K562 (cell line): ENCODE data around the gene HES3. TPM values are rescaled to one million over a fixed set of nuclear protein-coding genes. Genes with fewer than 3 reads are reported as not detected.

Source experiments
- ATAC-seq: fragments of 200-7000 bp; cut with Tn5 transposase; 3 replicates; pipeline ENCODE4 v1.9.1; 2020; ENCODE audit warnings: moderate library complexity
- BruUV-seq: library from RNA; stranded (reverse); fragments of 400-500 nt; replicated peaks from 2 replicates; lab custom pipeline; 2021; lab: Mats Ljungman, UMichigan
- CTCF ChIA-PET: fragments of 300-600 bp; formaldehyde crosslinking; extraction: SDS; loops from one replicate; lab custom pipeline; 2021; ENCODE audit warnings: low intra/inter-chr PET ratio; lab: Yijun Ruan, JAX
- POLR2A ChIA-PET: fragments of 300-600, 350-650 bp; sonication (Branson Sonifier 250); formaldehyde crosslinking; extraction: SDS; loops from one replicate; lab custom pipeline; 2021; ENCODE audit warnings: antibody characterized with exemption, inconsistent platforms; lab: Yijun Ruan, JAX
- DNase-seq, 4 experiments: peaks; one replicate each; pipeline versions ENCODE4 v3.0.0 to v3.0.0-alpha.2; 2011 to 2018; ENCODE audit warnings: low spot score in 3 of 4, mixed read lengths in 3 of 4; ENCODE audit errors: extremely low read depth in 1 of 4
- FAIRE-seq: peaks from 2 replicates; lab custom pipeline; 2011; peaks lifted over from hg19 to GRCh38; lab: Jason Lieb, UNC
- H2AFZ ChIP-seq: 2 replicates; pipeline ENCODE4 v1.6.0; 2011; ENCODE audit warnings: low read depth, low read length, control low read depth, inconsistent platforms
- H3K27ac ChIP-seq: fragments of 200-600 bp; 3 replicates; pipeline ENCODE4 v1.8.0; 2011; ENCODE audit warnings: low read depth, mild to moderate bottlenecking, control low read depth, inconsistent platforms, low read length, moderate library complexity, mixed read lengths; ENCODE audit errors: extremely low read depth
- H3K27me3 ChIP-seq, 2 experiments: fragments of 300-600 bp in 1 of 2; 2 replicates in 1 of 2; 3 replicates in 1 of 2; pipeline versions ENCODE4 v1.6.0 to v1.8.0; 2011; ENCODE audit warnings: inconsistent platforms in 2 of 2, low read length in 2 of 2, mild to moderate bottlenecking in 1 of 2, mixed read lengths in 1 of 2, moderate library complexity in 1 of 2; ENCODE audit not compliant: control insufficient read depth in 2 of 2, insufficient read depth in 2 of 2
- H3K36me3 ChIP-seq: fragments of 300-600 bp; 3 replicates; pipeline ENCODE4 v1.8.0; 2011; ENCODE audit warnings: mild to moderate bottlenecking, low read length, inconsistent platforms; ENCODE audit not compliant: control insufficient read depth, insufficient read depth
- H3K4me1 ChIP-seq, 2 experiments: fragments of 200-600 bp in 1 of 2; replicated peaks in 1 of 2; 2 replicates in 1 of 2; 3 replicates in 1 of 2; pipeline versions ENCODE4 v1.5.1 to v1.8.0; 2011; ENCODE audit warnings: inconsistent platforms in 2 of 2, low read length in 2 of 2, mild to moderate bottlenecking in 1 of 2, mixed read lengths in 1 of 2, moderate library complexity in 1 of 2; ENCODE audit not compliant: control insufficient read depth in 2 of 2, insufficient read depth in 2 of 2
- H3K4me2 ChIP-seq: 2 replicates; pipeline ENCODE4 v1.6.1; 2011; ENCODE audit warnings: low read length, control low read depth, inconsistent platforms, mixed read lengths; ENCODE audit not compliant: insufficient read depth
- H3K4me3 ChIP-seq: fragments of 200-600 bp; sonication (generic), shearing (Covaris generic); 2 replicates; pipeline ENCODE4 v1.5.1; 2016; ENCODE audit warnings: control low read depth, inconsistent platforms
- H3K79me2 ChIP-seq: fragments of 200-600 bp; 3 replicates; pipeline ENCODE4 v1.8.0; 2011; ENCODE audit warnings: low read length, inconsistent platforms; ENCODE audit not compliant: control insufficient read depth, insufficient read depth
- H3K9ac ChIP-seq, 2 experiments: 2 replicates each; pipeline versions ENCODE4 v1.6.0 to v1.6.1; 2011; ENCODE audit warnings: low read depth in 2 of 2, low read length in 2 of 2, control low read depth in 1 of 2, inconsistent platforms in 1 of 2, mild to moderate bottlenecking in 1 of 2, mixed read lengths in 1 of 2; ENCODE audit not compliant: insufficient read depth in 1 of 2
- H3K9me1 ChIP-seq: one replicate; pipeline ENCODE4 v1.6.0; 2011; ENCODE audit warnings: inconsistent platforms, mild to moderate bottlenecking, low read length, moderate library complexity; ENCODE audit not compliant: control insufficient read depth, insufficient read depth
- H3K9me3 ChIP-seq: replicated peaks from 2 replicates; pipeline ENCODE4 v1.5.1; 2011; ENCODE audit warnings: low read depth, low read length, inconsistent platforms; ENCODE audit not compliant: control insufficient read depth, insufficient read depth
- H4K20me1 ChIP-seq: replicated peaks from 2 replicates; pipeline ENCODE4 v1.6.1; 2011; ENCODE audit warnings: low read length, inconsistent platforms, mixed read lengths; ENCODE audit not compliant: control insufficient read depth, insufficient read depth
- CBX2 ChIP-seq: fragments of 200-600 bp; sonication (generic); IDR thresholded peaks from one replicate; pipeline ENCODE4 v1.6.1; 2012; ENCODE audit warnings: mild to moderate bottlenecking, low read length, inconsistent platforms; ENCODE audit not compliant: insufficient read depth, poor library complexity, severe bottlenecking
- CTCF ChIP-seq, 3 experiments: IDR thresholded peaks in 2 of 3; conservative IDR thresholded peaks in 1 of 3; 2 replicates each; pipeline ENCODE4 v1.5.1; 2011 to 2012; ENCODE audit warnings: low read length in 3 of 3, mild to moderate bottlenecking in 3 of 3, control low read depth in 2 of 3, improper control_type of control experiment in 1 of 3, inconsistent platforms in 1 of 3, low read depth in 1 of 3, mixed read lengths in 1 of 3, moderate library complexity in 1 of 3; ENCODE audit not compliant: insufficient read depth in 2 of 3
- DEAF1 ChIP-seq: fragments of 450-650 bp; formaldehyde crosslinking; IDR thresholded peaks from 2 replicates; pipeline ENCODE4 v1.4.0; 2020; ENCODE audit warnings: mild to moderate bottlenecking, moderate library complexity
- EGR1 ChIP-seq: fragments of 450-650 bp; conservative IDR thresholded peaks from 2 replicates; pipeline ENCODE4 v1.6.1; 2017; ENCODE audit warnings: mild to moderate bottlenecking
- FOXA3 ChIP-seq, 2 experiments: fragments of 450-650 bp in 1 of 2; sonication (generic) in 1 of 2; formaldehyde crosslinking; IDR thresholded peaks in 1 of 2; conservative IDR thresholded peaks in 1 of 2; 2 replicates each; pipeline versions ENCODE4 v1.4.0 to v1.8.0; 2020 to 2022; ENCODE audit warnings: mild to moderate bottlenecking in 2 of 2, missing genetic modification reagents in 1 of 2
- NBN ChIP-seq: fragments of 450-650 bp; IDR thresholded peaks from 2 replicates; pipeline ENCODE4 v1.6.1; 2016; ENCODE audit warnings: low read depth, mild to moderate bottlenecking
- PBX2 ChIP-seq, 2 experiments: IDR thresholded peaks in 1 of 2; conservative IDR thresholded peaks in 1 of 2; 2 replicates each; pipeline ENCODE4 v1.6.1; 2016; ENCODE audit warnings: low read depth in 2 of 2, mild to moderate bottlenecking in 1 of 2, missing compliant biosample characterization in 1 of 2, missing genetic modification characterization in 1 of 2, moderate library complexity in 1 of 2
- PKNOX1 ChIP-seq: fragments of 450-650 bp; IDR thresholded peaks from 2 replicates; pipeline ENCODE4 v1.6.1; 2016
- SMARCC2 ChIP-seq: fragments of 450-650 bp; IDR thresholded peaks from 2 replicates; pipeline ENCODE4 v1.6.1; 2017; ENCODE audit warnings: antibody characterized with exemption, moderate library complexity, mild to moderate bottlenecking, low read depth
- TEAD2 ChIP-seq: fragments of 450-650 bp; IDR thresholded peaks from 2 replicates; pipeline ENCODE4 v1.6.1; 2016; ENCODE audit warnings: missing genetic modification characterization, control low read depth, missing compliant biosample characterization
- ZNF316 ChIP-seq: fragments of 450-650 bp; IDR thresholded peaks from 2 replicates; pipeline ENCODE4 v1.6.1; 2016
- WGBS: fragments of 100-300 bp; shearing (Covaris generic); methylation state at CpG from one replicate; pipeline ENCODE4 v1.1.6; 2016; ENCODE audit warnings: low coverage, mixed read lengths; ENCODE audit not compliant: insufficient coverage; ENCODE audit errors: missing lambda C conversion rate; 5-methylcytosine and 5-hydroxymethylcytosine counted together
- in situ Hi-C: fragments of 300-500 bp; cut with MboI; formaldehyde crosslinking; loops from 4 replicates; pipeline ENCODE4 v1.15.0; 2018; ENCODE audit warnings: inconsistent platforms, mixed read lengths
- intact Hi-C: fragments of 100-400 bp; cut with micrococcal nuclease; formaldehyde crosslinking; loops from 2 replicates; pipeline ENCODE4 v1.14.2; 2022
- polyA plus RNA-seq, 8 experiments: library from polyadenylated mRNA; depleted of rRNA in 4 of 8; stranded (reverse) in 5 of 8; unstranded in 3 of 8; fragments of >200 nt; fragmentation: Nextera tagmentation in 2 of 8; fragmentation: Illumina TruSeq in 1 of 8; extraction: Ambion mirVana in 2 of 8; extraction: Trizol in 1 of 8; gene quantifications; 2 replicates each; pipeline versions ENCODE4 v1.2.1 to v1.2.3, GENCODE V29; 2011 to 2014; ENCODE audit warnings: inconsistent platforms in 1 of 8, missing spikeins in 1 of 8
- total RNA-seq, 7 experiments: library from RNA; depleted of rRNA in 6 of 7; stranded (reverse); fragments of >200 nt in 6 of 7; fragmentation: Illumina TruSeq in 2 of 7; extraction: Trizol in 2 of 7; gene quantifications; 2 replicates each; pipeline versions ENCODE4 v1.2.1 to v1.2.3, GENCODE V29; 2011 to 2021; ENCODE audit warnings: low replicate concordance in 1 of 7

HES3 gene
- total and polyA plus RNA-seq, 9 of the 15 experiments (the other 6 are each of a cell fraction or from before 2014, with no cell fraction given), result not detected

- Histone ChIP-seq H3K9me1 (no peaks in the 10 kb centered on the region), H3K36me3 (no peaks in the 10 kb centered on the region), H3K4me3 (no peak overlapping the region), H3K9me3 (no peaks in the 10 kb centered on the region), H3K4me1 (peaks cover 0 to 70% of the 10 kb centered on the region in 2 experiments; a peak in 3 of 5 replicates), H3K4me2 (peak overlapping the region; percentile 32), H3K27me3 (no peaks in the 10 kb centered on the region), H3K27ac (no peak overlapping the region), H4K20me1 (peaks cover 14% of the 10 kb centered on the region; the same call in 1 of the 2 replicates), H2AFZ (no peak overlapping the region), H3K9ac (peak overlapping the region in 1 of 2 experiments; percentile 10; a peak in 1 of 4 replicates), H3K79me2 (no peaks in the 10 kb centered on the region)
- 54% methylated on average over 22 of the region's 22 CpGs for WGBS
- POLR2A ChIA-PET, result interaction anchor here (0.5 kb wide), 1 partner anchor 130 kb away, joined by 3 read pairs; no protein-coding TSS in a partner anchor
- peak; percentile 27; the same call in 1 of the 3 replicates for ATAC-seq
- no peak for FAIRE-seq
- no TSS peak for BruUV-seq
- intact Hi-C loops (no loop called here), in situ Hi-C loops (loop anchor here (25.0 kb wide), 1 partner anchor 942 kb away; no protein-coding TSS in a partner anchor)
- CTCF ChIA-PET, result no interaction called here
- peak in 1 of 4 experiments; percentile 33 for DNase-seq
- TF ChIP-seq FOXA3 (CRISPR knock-in tag; conservative IDR thresholded peaks at IDR 0.05 in 1 of 2, IDR thresholded peaks at IDR 0.05 in 1 of 2), result peak in 1 of 2 experiments; percentile 24; a peak in 1 of 4 replicates
- no peak for TF ChIP-seq DEAF1
- TF ChIP-seq SMARCC2, result no peak
- no peak for TF ChIP-seq CTCF (IDR thresholded peaks at IDR 0.05 in 2 of 3, conservative IDR thresholded peaks at IDR 0.05 in 1 of 3; ENCODE audit: insufficient read depth in 2 of 3, low read depth in 1 of 3, low read length in 3 of 3)
- no peak for TF ChIP-seq CBX2
- TF ChIP-seq EGR1, result peak; percentile 19; the same call in 1 of the 2 replicates
- no peak for TF ChIP-seq PBX2 (CRISPR knock-in tag; IDR thresholded peaks at IDR 0.05; ENCODE audit: low read depth)
- peak; percentile 77 for TF ChIP-seq PBX2 (tag; conservative IDR thresholded peaks at IDR 0.05; ENCODE audit: low read depth)
- TF ChIP-seq TEAD2 (tag), result no peak
- peak; percentile 85 for TF ChIP-seq PKNOX1
- TF ChIP-seq ZNF316, result no peak
- no peak for TF ChIP-seq NBN
Measured at GRCh38 chr1:6269720-6270400, 25.9 kb downstream of the HES3 start.
